Measurements from ENCODE around the gene DOCK4.

GRCh38 chr7:112018305-112019030 is 187.7 kb downstream of the DOCK4 start:
- no peak for TF ChIP-seq EP300 (IDR thresholded peaks at IDR 0.05)
- TF ChIP-seq, protein P1, sequence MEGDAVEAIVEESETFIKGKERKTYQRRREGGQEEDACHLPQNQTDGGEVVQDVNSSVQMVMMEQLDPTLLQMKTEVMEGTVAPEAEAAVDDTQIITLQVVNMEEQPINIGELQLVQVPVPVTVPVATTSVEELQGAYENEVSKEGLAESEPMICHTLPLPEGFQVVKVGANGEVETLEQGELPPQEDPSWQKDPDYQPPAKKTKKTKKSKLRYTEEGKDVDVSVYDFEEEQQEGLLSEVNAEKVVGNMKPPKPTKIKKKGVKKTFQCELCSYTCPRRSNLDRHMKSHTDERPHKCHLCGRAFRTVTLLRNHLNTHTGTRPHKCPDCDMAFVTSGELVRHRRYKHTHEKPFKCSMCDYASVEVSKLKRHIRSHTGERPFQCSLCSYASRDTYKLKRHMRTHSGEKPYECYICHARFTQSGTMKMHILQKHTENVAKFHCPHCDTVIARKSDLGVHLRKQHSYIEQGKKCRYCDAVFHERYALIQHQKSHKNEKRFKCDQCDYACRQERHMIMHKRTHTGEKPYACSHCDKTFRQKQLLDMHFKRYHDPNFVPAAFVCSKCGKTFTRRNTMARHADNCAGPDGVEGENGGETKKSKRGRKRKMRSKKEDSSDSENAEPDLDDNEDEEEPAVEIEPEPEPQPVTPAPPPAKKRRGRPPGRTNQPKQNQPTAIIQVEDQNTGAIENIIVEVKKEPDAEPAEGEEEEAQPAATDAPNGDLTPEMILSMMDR (IDR thresholded peaks at IDR 0.05): no peak
